Measurements from ENCODE around the gene TMEM200C. TPM values are rescaled to one million over a fixed set of nuclear protein-coding genes. Genes with fewer than 3 reads are reported as not detected.

The TMEM200C gene
- total RNA-seq, 6 experiments from 2014 or later, result not detected

DNA sequence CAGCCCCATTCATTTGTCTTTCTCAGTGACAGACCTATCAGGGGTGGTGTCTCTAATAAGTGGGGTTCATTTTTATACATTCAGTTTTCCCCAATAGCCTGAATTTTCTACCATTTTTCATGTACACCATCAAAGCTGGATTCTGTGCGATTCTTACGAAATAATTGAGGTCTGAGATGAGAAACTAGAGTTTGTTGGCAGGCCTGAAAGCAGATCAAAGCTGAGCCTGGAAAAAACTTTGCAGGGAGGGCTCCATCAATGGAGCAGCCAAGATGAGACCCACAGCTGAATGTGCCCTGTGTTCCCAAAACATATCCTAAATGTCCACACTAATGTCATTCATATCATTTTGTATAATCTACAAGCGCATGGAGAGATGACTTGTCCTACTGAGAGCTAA lies 4.5 kb upstream of the TMEM200C start:
- no peak for DNase-seq
- H3K4me3 Mint-ChIP-seq, result no peak overlapping the region
- TF ChIP-seq, protein P1, sequence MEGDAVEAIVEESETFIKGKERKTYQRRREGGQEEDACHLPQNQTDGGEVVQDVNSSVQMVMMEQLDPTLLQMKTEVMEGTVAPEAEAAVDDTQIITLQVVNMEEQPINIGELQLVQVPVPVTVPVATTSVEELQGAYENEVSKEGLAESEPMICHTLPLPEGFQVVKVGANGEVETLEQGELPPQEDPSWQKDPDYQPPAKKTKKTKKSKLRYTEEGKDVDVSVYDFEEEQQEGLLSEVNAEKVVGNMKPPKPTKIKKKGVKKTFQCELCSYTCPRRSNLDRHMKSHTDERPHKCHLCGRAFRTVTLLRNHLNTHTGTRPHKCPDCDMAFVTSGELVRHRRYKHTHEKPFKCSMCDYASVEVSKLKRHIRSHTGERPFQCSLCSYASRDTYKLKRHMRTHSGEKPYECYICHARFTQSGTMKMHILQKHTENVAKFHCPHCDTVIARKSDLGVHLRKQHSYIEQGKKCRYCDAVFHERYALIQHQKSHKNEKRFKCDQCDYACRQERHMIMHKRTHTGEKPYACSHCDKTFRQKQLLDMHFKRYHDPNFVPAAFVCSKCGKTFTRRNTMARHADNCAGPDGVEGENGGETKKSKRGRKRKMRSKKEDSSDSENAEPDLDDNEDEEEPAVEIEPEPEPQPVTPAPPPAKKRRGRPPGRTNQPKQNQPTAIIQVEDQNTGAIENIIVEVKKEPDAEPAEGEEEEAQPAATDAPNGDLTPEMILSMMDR (IDR thresholded peaks at IDR 0.05), result no peak
- no peak overlapping the region for H3K27ac Mint-ChIP-seq
- H3K4me1 Mint-ChIP-seq (ENCODE audit: low read depth), result no peaks in the 10 kb centered on the region
- peaks cover 7% of the 10 kb centered on the region for H3K27me3 Mint-ChIP-seq (ENCODE audit: insufficient read depth)
- H3K9me3 Mint-ChIP-seq, result peaks cover 6% of the 10 kb centered on the region; the same call in 1 of the 2 replicates
- no peaks in the 10 kb centered on the region for H3K36me3 Mint-ChIP-seq (ENCODE audit: low read depth)

DNA sequence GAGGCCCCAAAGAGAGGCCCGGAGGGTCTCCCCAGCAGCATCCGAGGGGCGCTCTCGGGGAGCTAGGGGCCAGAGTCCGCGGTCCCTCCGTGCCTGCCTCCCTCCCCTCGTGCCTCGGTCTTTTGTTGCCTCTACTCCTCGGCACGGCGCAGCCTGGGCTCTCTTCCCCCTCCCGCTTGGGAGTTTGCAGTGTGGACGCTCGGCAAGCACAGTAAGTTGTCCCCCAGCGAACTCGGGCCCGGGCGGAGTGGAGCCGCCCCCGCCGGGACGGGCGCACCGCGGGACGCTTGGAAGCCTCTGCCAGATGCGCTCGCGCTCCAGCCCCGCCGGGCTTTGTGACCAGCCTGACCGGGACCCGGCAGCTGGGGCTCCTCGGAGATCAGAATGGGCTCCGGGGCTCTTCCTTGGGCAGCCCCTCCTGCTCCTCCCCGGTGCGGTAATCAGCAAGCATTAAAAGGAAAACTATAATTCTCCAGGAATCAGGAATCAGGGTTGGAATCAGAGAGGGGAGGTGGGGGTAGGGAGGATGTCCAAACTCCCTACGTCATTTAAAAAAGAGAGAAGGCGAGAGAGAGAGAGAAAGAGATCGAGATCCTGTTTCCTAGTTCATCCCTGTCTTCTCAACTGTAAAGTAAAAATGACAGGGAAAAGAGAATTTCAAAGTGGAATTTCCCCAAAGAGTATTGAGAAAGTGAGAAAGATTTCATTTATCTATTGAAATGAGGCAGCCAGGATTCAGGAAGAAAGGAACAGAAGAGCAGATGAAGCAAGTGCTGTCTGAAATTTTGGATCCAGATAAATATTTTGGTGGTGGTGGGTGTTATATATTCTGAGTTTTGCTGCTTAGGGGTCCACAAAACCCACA lies 786 bp upstream of the TMEM200C start:
- H3K4me3 Mint-ChIP-seq, result no peak overlapping the region
- H3K9me3 Mint-ChIP-seq, result peaks cover 10% of the 10 kb centered on the region; the same call in 1 of the 2 replicates
- peaks cover 8% of the 10 kb centered on the region for H3K27me3 Mint-ChIP-seq (ENCODE audit: insufficient read depth)
- H3K4me1 Mint-ChIP-seq (ENCODE audit: low read depth), result no peaks in the 10 kb centered on the region
- H3K36me3 Mint-ChIP-seq (ENCODE audit: low read depth), result no peaks in the 10 kb centered on the region
- no peak for DNase-seq
- no peak overlapping the region for H3K27ac Mint-ChIP-seq
- TF ChIP-seq, protein P1 (IDR thresholded peaks at IDR 0.05), result no peak

DNA sequence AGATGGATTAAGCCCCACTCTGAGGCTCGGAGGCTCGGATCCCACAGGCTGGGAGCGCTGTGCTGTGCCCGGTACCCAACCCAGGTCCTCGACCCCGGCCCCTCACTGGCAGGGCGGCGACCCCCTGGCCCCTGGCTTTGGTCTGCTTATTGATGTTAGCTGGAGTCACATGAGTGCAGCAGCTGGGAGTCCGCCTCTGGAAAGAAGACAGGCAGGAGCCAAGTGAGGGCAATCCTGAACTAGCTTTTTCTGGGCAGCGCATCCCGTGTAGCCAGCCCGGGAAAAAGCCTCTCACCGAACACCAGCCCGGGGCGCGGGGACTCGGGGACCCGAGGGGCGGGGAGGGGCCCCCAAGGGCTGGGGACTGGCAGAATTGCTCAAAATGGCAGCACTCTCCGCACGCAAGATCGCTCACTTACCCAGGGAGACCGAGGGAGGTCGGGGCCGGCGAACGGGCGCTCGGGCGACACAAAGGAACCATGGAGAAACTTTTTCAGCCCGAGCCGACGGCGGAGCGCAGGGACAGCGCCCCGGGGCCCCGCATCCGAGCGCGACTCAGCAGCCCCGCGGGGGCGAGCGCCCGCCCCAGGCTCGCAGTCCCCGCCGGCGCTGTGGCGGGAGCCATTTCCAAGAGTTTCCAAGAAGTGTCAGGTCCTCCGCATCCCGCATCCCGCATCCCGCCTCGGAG lies 567 bp downstream of the TMEM200C start:
- Mint-ChIP-seq H3K9me3 (peaks cover 4% of the 10 kb centered on the region; the same call in 1 of the 2 replicates), H3K4me1 (ENCODE audit: low read depth) (no peaks in the 10 kb centered on the region), H3K36me3 (ENCODE audit: low read depth) (no peaks in the 10 kb centered on the region), H3K27me3 (ENCODE audit: insufficient read depth) (peaks cover 6% of the 10 kb centered on the region), H3K4me3 (no peak overlapping the region), H3K27ac (no peak overlapping the region)
- no peak for DNase-seq
- TF ChIP-seq, protein P1 (IDR thresholded peaks at IDR 0.05), result no peak

DNA sequence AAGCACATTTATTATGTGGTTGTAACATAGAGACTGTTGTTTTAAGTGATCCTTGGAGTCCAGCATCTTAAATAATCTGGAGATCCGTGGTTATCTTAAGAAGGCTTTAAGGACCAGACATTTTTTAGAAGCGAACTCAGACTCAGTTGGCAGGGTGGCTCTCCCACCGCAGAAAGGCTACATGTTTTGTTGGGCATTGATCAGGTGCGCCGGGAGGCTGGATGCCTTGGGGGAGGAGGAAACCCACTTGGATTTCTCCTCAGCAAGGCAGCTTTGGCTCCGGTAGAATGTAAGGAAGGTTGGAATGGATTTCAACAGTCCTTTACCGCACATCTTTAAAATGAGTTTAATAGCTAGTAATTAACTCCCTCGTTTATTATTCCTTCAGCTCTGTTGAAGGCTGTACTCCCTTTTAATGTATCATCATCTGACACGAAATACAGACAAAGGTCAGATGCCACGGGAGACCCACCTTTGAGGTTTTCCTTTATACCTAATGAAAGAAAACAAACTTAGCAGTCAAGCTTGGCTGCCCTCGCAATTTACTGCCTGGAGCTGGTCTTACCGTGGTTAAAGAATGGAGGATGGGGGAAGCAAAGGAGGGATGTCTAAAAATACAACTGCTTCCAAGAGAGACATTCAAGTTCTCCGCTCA lies 1.2 kb downstream of the TMEM200C start:
- no peak for DNase-seq
- H3K36me3 Mint-ChIP-seq (ENCODE audit: low read depth), result no peaks in the 10 kb centered on the region
- no peaks in the 10 kb centered on the region for H3K4me1 Mint-ChIP-seq (ENCODE audit: low read depth)
- peaks cover 6% of the 10 kb centered on the region for H3K27me3 Mint-ChIP-seq (ENCODE audit: insufficient read depth)
- H3K9me3 Mint-ChIP-seq, result peaks cover 4% of the 10 kb centered on the region; the same call in 1 of the 2 replicates
- TF ChIP-seq, protein P1 (IDR thresholded peaks at IDR 0.05), result no peak
- H3K4me3 Mint-ChIP-seq, result no peak overlapping the region
- H3K27ac Mint-ChIP-seq, result no peak overlapping the region

DNA sequence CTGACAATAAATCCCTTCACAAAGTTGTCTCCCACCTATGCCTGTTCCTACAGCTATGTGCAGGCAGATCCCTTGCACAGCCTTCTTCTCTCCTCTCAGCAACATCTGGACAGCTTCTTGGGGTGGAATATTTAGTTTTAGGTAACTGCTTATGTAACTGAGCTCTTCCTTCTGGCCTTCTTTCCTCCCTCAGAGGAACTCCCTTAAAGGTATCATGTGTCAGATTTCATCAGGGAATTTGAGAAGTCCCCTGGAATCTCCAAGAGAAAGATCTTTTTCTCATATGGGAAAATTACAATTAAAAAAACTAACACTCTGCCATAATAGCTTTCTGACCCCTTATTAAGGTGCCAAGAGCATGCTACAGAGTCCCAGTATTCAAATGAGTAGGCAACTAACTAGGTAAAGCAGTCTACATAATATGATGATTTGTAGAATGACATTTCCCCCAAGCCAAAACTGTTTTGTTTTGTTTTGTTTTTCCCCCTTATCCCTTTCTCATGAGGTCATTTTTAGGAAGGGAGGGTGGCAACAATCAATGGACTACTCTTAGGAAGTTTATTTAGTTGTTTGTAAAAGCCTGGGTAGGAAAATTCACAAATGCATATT lies 2.4 kb downstream of the TMEM200C start:
- Mint-ChIP-seq H3K4me1 (ENCODE audit: low read depth) (no peaks in the 10 kb centered on the region), H3K27ac (no peak overlapping the region), H3K27me3 (ENCODE audit: insufficient read depth) (peaks cover 6% of the 10 kb centered on the region), H3K9me3 (peaks cover 4% of the 10 kb centered on the region; the same call in 1 of the 2 replicates), H3K36me3 (ENCODE audit: low read depth) (no peaks in the 10 kb centered on the region), H3K4me3 (no peak overlapping the region)
- DNase-seq, result no peak
- TF ChIP-seq, protein P1 (IDR thresholded peaks at IDR 0.05), result no peak
